Caco-2 (cell line): Measurements from ENCODE around the gene GPM6B. TPM values are rescaled to one million over a fixed set of nuclear protein-coding genes. Genes with fewer than 3 reads are reported as not detected.

Source experiments
- BruUV-seq: library from RNA; stranded (reverse); fragments of 400-500 nt; replicated peaks from 2 replicates; lab custom pipeline; 2021; lab: Mats Ljungman, UMichigan
- CTCF ChIA-PET: fragments of 300-600 bp; sonication (Branson Sonifier 250); formaldehyde crosslinking; loops from one replicate; lab custom pipeline; 2022; ENCODE audit warnings: antibody characterized with exemption; lab: Charles Lee
- POLR2A ChIA-PET: fragments of 300-600 bp; sonication (Branson Sonifier 250); formaldehyde crosslinking; loops from one replicate; lab custom pipeline; 2022; ENCODE audit warnings: antibody characterized with exemption; lab: Charles Lee
- DNase-seq, 2 experiments: peaks; one replicate each; pipeline versions ENCODE4 v3.0.0 to v3.0.0-alpha.2; 2020 to 2022
- H3K27me3 ChIP-seq: replicated peaks from 2 replicates; pipeline ENCODE4 v1.6.0; 2011; ENCODE audit warnings: low read length; ENCODE audit not compliant: control insufficient read depth, insufficient read depth
- H3K36me3 ChIP-seq: 2 replicates; pipeline ENCODE4 v1.5.1; 2011; ENCODE audit warnings: low read length; ENCODE audit not compliant: control insufficient read depth, insufficient read depth
- H3K4me1 ChIP-seq: fragments of 250-450 bp; sonication (Bioruptor Pico); 2 replicates; pipeline ENCODE4 v1.5.1; 2020; ENCODE audit warnings: mild to moderate bottlenecking
- H3K4me3 ChIP-seq: 2 replicates; pipeline ENCODE4 v1.5.1; 2011; ENCODE audit warnings: low read depth, mild to moderate bottlenecking, control low read depth, low read length
- H3K9me3 ChIP-seq: fragments of 250-450 bp; sonication (Bioruptor Pico); 2 replicates; pipeline ENCODE4 v1.5.1; 2020; ENCODE audit warnings: mild to moderate bottlenecking, moderate library complexity
- H3K27ac Mint-ChIP-seq: one replicate; pipeline ENCODE4 v1.8.0; 2022; ENCODE audit warnings: mixed read lengths; ENCODE audit not compliant: unreplicated experiment
- H3K27me3 Mint-ChIP-seq: one replicate; pipeline ENCODE4 v1.8.0; 2022; ENCODE audit warnings: mixed read lengths; ENCODE audit not compliant: insufficient read depth, unreplicated experiment
- H3K36me3 Mint-ChIP-seq: one replicate; pipeline ENCODE4 v1.8.0; 2022; ENCODE audit warnings: mild to moderate bottlenecking, mixed read lengths; ENCODE audit not compliant: insufficient read depth, unreplicated experiment
- H3K4me1 Mint-ChIP-seq: one replicate; pipeline ENCODE4 v1.8.0; 2022; ENCODE audit warnings: low read depth, mixed read lengths; ENCODE audit not compliant: unreplicated experiment
- H3K4me3 Mint-ChIP-seq: one replicate; pipeline ENCODE4 v1.8.0; 2022; ENCODE audit warnings: mild to moderate bottlenecking, moderate library complexity, mixed read lengths; ENCODE audit not compliant: unreplicated experiment
- H3K9me3 Mint-ChIP-seq: one replicate; pipeline ENCODE4 v1.8.0; 2022; ENCODE audit warnings: mixed read lengths; ENCODE audit not compliant: unreplicated experiment
- CTCF ChIP-seq, 2 experiments: fragments of 200-600 bp in 1 of 2; IDR thresholded peaks; 1 replicate in 1 of 2; 2 replicates in 1 of 2; pipeline versions ENCODE4 v1.5.1 to v1.8.0; 2011 to 2022; ENCODE audit warnings: antibody characterized with exemption in 1 of 2, control low read depth in 1 of 2, inconsistent platforms in 1 of 2, low read depth in 1 of 2, low read length in 1 of 2, mild to moderate bottlenecking in 1 of 2, moderate library complexity in 1 of 2; ENCODE audit not compliant: insufficient read depth in 1 of 2, severe bottlenecking in 1 of 2, unreplicated experiment in 1 of 2
- intact Hi-C: fragments of 100-400 bp; cut with micrococcal nuclease; formaldehyde crosslinking; loops from one replicate; pipeline ENCODE4 v1.10.0; 2022; ENCODE audit not compliant: unreplicated experiment
- total RNA-seq: library from RNA; stranded (reverse); gene quantifications from 2 replicates; pipeline ENCODE4 v1.2.3, GENCODE V29; 2022

GPM6B gene
- total RNA-seq, 1 experiment from 2014 or later, result 0.09 TPM

- Histone ChIP-seq H3K4me1 (no peaks in the 10 kb centered on the region), H3K36me3 (no peaks in the 10 kb centered on the region; the same call in 1 of the 2 replicates), H3K9me3 (no peaks in the 10 kb centered on the region), H3K4me3 (no peak overlapping the region), H3K27me3 (no peaks in the 10 kb centered on the region)
- Mint-ChIP-seq H3K36me3 (no peaks in the 10 kb centered on the region), H3K4me1 (no peaks in the 10 kb centered on the region), H3K4me3 (no peak overlapping the region), H3K27ac (no peak overlapping the region), H3K9me3 (no peaks in the 10 kb centered on the region), H3K27me3 (no peaks in the 10 kb centered on the region)
- no peak for DNase-seq
- BruUV-seq, result no TSS peak
- ChIA-PET POLR2A (no interaction called here), CTCF (no interaction called here)
- intact Hi-C loops, result no loop called here
- TF ChIP-seq CTCF (IDR thresholded peaks at IDR 0.05; ENCODE audit: insufficient read depth in 1 of 2, low read depth in 1 of 2, low read length in 1 of 2, severe bottlenecking in 1 of 2, unreplicated experiment in 1 of 2), result no peak
Measured at GRCh38 chrX:13780868-13781427, 35.9 kb downstream of the GPM6B start.

GRCh38 chrX:13778916-13779315 lies 38.0 kb downstream of the GPM6B start:
- CTCF ChIA-PET, result no interaction called here
- no peak overlapping the region for H3K27ac Mint-ChIP-seq

DNA sequence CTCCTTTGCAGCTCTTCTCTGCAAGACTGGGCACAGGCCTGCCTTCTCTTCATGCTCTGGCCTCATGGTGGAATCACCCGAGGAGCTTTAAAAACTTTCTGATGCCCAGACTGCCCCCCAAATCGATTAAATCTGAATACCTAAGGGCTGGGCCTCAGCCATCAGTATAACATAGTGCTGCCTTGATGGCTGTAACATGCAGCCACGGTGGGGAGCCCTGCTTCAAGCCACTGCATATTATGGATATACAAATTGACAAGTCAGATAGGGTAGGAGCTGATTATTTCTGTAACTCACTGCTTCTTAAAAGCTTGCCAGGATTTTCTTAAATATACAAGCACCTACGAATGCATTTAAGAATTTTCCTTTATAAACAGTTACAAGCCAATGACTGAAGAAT lies 40.5 kb downstream of the GPM6B start:
- H3K4me3 Mint-ChIP-seq, result no peak overlapping the region
- no peak overlapping the region for H3K27ac Mint-ChIP-seq
- H3K36me3 ChIP-seq, result no peaks in the 10 kb centered on the region; the same call in 1 of the 2 replicates
- ChIA-PET POLR2A (no interaction called here), CTCF (no interaction called here)
- intact Hi-C loops, result no loop called here
- no peaks in the 10 kb centered on the region for H3K4me1 Mint-ChIP-seq
- no peak overlapping the region for H3K4me3 ChIP-seq
- DNase-seq, result no peak
- no peaks in the 10 kb centered on the region for H3K4me1 ChIP-seq
- H3K36me3 Mint-ChIP-seq, result peaks cover 23% of the 10 kb centered on the region
- H3K9me3 Mint-ChIP-seq, result no peaks in the 10 kb centered on the region
- TF ChIP-seq CTCF (IDR thresholded peaks at IDR 0.05; ENCODE audit: insufficient read depth in 1 of 2, low read depth in 1 of 2, low read length in 1 of 2, severe bottlenecking in 1 of 2, unreplicated experiment in 1 of 2), result no peak
- BruUV-seq, result no TSS peak
- H3K9me3 ChIP-seq, result no peaks in the 10 kb centered on the region
- no peaks in the 10 kb centered on the region for H3K27me3 Mint-ChIP-seq
- H3K27me3 ChIP-seq, result no peaks in the 10 kb centered on the region

More at GRCh38 chrX:13778916-13779315, 38.0 kb downstream of the GPM6B start:
- intact Hi-C loops, result no loop called here
- Mint-ChIP-seq H3K27me3 (no peaks in the 10 kb centered on the region), H3K9me3 (no peaks in the 10 kb centered on the region), H3K4me1 (no peaks in the 10 kb centered on the region), H3K36me3 (peaks cover 8% of the 10 kb centered on the region), H3K4me3 (no peak overlapping the region)
- Histone ChIP-seq H3K27me3 (no peaks in the 10 kb centered on the region), H3K36me3 (no peaks in the 10 kb centered on the region; the same call in 1 of the 2 replicates), H3K9me3 (no peaks in the 10 kb centered on the region), H3K4me1 (no peaks in the 10 kb centered on the region), H3K4me3 (no peak overlapping the region)
- BruUV-seq, result no TSS peak
- no peak for TF ChIP-seq CTCF (IDR thresholded peaks at IDR 0.05; ENCODE audit: insufficient read depth in 1 of 2, low read depth in 1 of 2, low read length in 1 of 2, severe bottlenecking in 1 of 2, unreplicated experiment in 1 of 2)
- POLR2A ChIA-PET, result no interaction called here
- no peak for DNase-seq
